Psoas muscle (tissue), 8 donors: Measurements from ENCODE around the gene ARHGAP21. TPM values are rescaled to one million over a fixed set of nuclear protein-coding genes. Genes with fewer than 3 reads are reported as not detected.

Experiments
- ATAC-seq, 4 donors: fragments of 200-7000 bp; cut with Tn5 transposase; one replicate each; pipeline ENCODE4 v1.9.1; 2020; ENCODE audit warnings: moderate library complexity in 3 of 4, mild to moderate bottlenecking in 2 of 4
- DNase-seq, 2 donors: peaks; one replicate each; pipeline ENCODE4 v3.0.0-alpha.2; 2020
- H3K27ac ChIP-seq: fragments of 200-600 bp; one replicate; pipeline ENCODE4 v1.8.0; 2022
- H3K27me3 ChIP-seq, 3 donors: fragments of 200-600 bp in 1 of 3; one replicate each; pipeline versions ENCODE4 v1.6.1 to v1.8.0; 2013 to 2022; ENCODE audit warnings: low read length in 2 of 3, mild to moderate bottlenecking in 2 of 3, moderate library complexity in 1 of 3; ENCODE audit not compliant: insufficient read depth in 3 of 3
- H3K36me3 ChIP-seq, 2 donors: fragments of 200-600 bp in 1 of 2; one replicate each; pipeline versions ENCODE4 v1.6.1 to v1.8.0; 2013 to 2022; ENCODE audit warnings: low read depth in 1 of 2, mild to moderate bottlenecking in 1 of 2, moderate library complexity in 1 of 2; ENCODE audit not compliant: insufficient read depth in 1 of 2
- H3K4me1 ChIP-seq: fragments of 200-600 bp; one replicate; pipeline ENCODE4 v1.8.0; 2022
- H3K4me3 ChIP-seq: fragments of 200-600 bp; one replicate; pipeline ENCODE4 v1.8.0; 2022; ENCODE audit warnings: mild to moderate bottlenecking
- H3K9me3 ChIP-seq: fragments of 200-600 bp; one replicate; pipeline ENCODE4 v1.8.0; 2022
- CTCF ChIP-seq: fragments of 200-600 bp; IDR thresholded peaks from one replicate; pipeline ENCODE4 v1.8.0; 2022; ENCODE audit warnings: antibody characterized with exemption
- WGBS, 3 donors: extraction: QIAGEN DNeasy Blood & Tissue Kit; methylation state at CpG; one replicate each; pipeline versions ENCODE4 v1.1.6 to v1.1.7; 2013; 5-methylcytosine and 5-hydroxymethylcytosine counted together
- intact Hi-C, 2 donors: fragments of 100-400 bp; cut with DNase I; formaldehyde crosslinking; loops; one replicate each; pipeline versions ENCODE4 v1.11.0 to v1.14.2; 2022
- polyA plus RNA-seq, 3 donors: library from polyadenylated mRNA; stranded (reverse); fragments of 200-250 nt; gene quantifications; one replicate each; pipeline ENCODE4 v1.2.3, GENCODE V29; 2013
- total RNA-seq, 4 donors: library from RNA; stranded (reverse); fragmentation: NEBNext Ultra II Directional in 2 of 4; extraction: Animal tissue kit (Norgen Biotek cat#: 25700) in 2 of 4; gene quantifications; one replicate each; pipeline versions ENCODE4 v1.2.1 to v1.2.4, GENCODE V29; 2021 to 2023
- donor health status: healthy with polysubstance abuse.
- donor health status: DM: no; HTN: no; CAD: no; lungs with moderate emphysema.
- donor health status: Bipolar disorder and iron deficiency.
- donor health status: healthy.
- donor health status: DM: yes; HTN: yes; CAD: no.
- donor health status: DM: no; HTN: no; CAD: no.
- donor health status: DM: no; HTN: no; CAD: no.
- donor health status: DM: yes; HTN: yes; CAD: no.

Gene ARHGAP21
- total and polyA plus RNA-seq, 7 donors, result 16.1 to 44.7 (median 34.2) TPM

DNA sequence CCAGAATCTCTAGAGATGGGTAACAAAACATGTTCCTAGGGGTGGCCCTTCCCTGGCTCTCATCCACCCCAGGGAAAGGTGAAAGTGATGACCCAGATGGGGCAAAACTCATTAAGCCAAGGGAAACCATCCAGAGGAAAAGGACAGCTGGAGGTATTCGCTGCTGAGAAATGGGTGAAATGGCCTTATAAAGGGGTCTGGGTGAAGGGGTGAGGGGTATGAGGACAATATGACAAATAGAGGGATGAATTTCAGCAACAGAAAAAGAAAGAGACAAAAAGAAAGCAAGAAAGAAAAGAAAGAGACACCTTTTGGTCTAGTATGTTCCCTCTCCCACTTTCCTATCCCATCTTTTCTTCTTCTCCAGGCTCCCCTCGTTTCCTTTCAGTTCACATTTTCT lies 26.6 kb downstream of the ARHGAP21 start:
- Histone ChIP-seq H3K27ac (no peak overlapping the region), H3K27me3 (no peaks in the 10 kb centered on the region), H3K4me3 (no peak overlapping the region), H3K9me3 (no peaks in the 10 kb centered on the region), H3K4me1 (peaks cover 47% of the 10 kb centered on the region), H3K36me3 (no peaks in the 10 kb centered on the region)
- 95 to 100% (median 95%) methylated on average over 2 of the region's 2 CpGs for WGBS, 3 donors
- DNase-seq, result no peak
- ATAC-seq, result no peak
- intact Hi-C loops, result no loop called here
- TF ChIP-seq CTCF, result no peak

DNA sequence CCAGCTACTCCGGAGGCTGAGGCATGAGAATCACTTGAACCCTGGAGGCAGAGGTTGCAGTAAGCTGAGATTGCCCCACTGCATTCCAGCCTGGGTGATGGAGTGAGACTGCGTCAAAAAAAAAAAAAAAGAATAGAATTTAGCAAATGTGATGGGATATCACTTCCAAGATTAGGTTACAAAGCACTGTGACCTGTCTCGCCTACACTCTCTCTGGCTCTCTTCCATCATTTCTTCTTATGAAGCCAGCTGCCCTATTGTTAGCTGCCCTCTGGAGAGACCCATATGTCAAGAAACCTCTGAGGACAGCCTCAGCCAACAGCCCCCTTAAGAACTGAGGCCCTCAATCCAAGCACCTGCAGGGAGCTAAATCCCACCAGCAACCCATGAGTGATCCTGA lies 28.2 kb downstream of the ARHGAP21 start:
- H3K27ac ChIP-seq, result peak overlapping the region; percentile 67
- H3K36me3 ChIP-seq, result no peaks in the 10 kb centered on the region
- H3K4me1 ChIP-seq, result peaks cover 53% of the 10 kb centered on the region
- WGBS, 3 donors, result 29 to 39% (median 30%) methylated on average over 3 of the region's 3 CpGs
- TF ChIP-seq CTCF, result no peak
- no peaks in the 10 kb centered on the region for H3K27me3 ChIP-seq
- ATAC-seq, result peak; percentile 58 to 80 (median 78)
- no peaks in the 10 kb centered on the region for H3K9me3 ChIP-seq
- no peak for DNase-seq
- intact Hi-C loops, result no loop called here
- H3K4me3 ChIP-seq, result no peak overlapping the region

GRCh38 chr10:24694086-24694485 lies 29.6 kb downstream of the ARHGAP21 start:
- ATAC-seq, result no peak
- no peak for TF ChIP-seq CTCF
- no peak overlapping the region for H3K27ac ChIP-seq
- H3K36me3 ChIP-seq, result no peaks in the 10 kb centered on the region
- no peaks in the 10 kb centered on the region for H3K9me3 ChIP-seq
- H3K4me3 ChIP-seq, result no peak overlapping the region
- H3K4me1 ChIP-seq, result peaks cover 49% of the 10 kb centered on the region
- DNase-seq, result no peak
- no peaks in the 10 kb centered on the region for H3K27me3 ChIP-seq
- 75 to 85% (median 84%) methylated on average over 5 of the region's 5 CpGs for WGBS, 3 donors
- intact Hi-C loops, result no loop called here

- H3K4me1 ChIP-seq, result peaks cover 44% of the 10 kb centered on the region
Measured at GRCh38 chr10:24690961-24691512, 32.6 kb downstream of the ARHGAP21 start.

More at GRCh38 chr10:24690961-24691512, 32.6 kb downstream of the ARHGAP21 start:
- no peak for TF ChIP-seq CTCF
- peak overlapping the region; percentile 13 for H3K27ac ChIP-seq
- no peaks in the 10 kb centered on the region for H3K36me3 ChIP-seq
- H3K9me3 ChIP-seq, result no peaks in the 10 kb centered on the region
- no peaks in the 10 kb centered on the region for H3K27me3 ChIP-seq
- intact Hi-C loops, result no loop called here
- ATAC-seq (peak; percentile 44 to 83 (median 80)), DNase-seq (no peak)
- WGBS, 3 donors, result 14 to 34% (median 21%) methylated on average over 4 of the region's 4 CpGs
- no peak overlapping the region for H3K4me3 ChIP-seq
